Mesenchymal stem cell (in vitro differentiated cells and primary cell): ENCODE data around the gene RCAN3.
"Not testable (repeated sequence)": the region's sequence is repeated elsewhere in the genome, so short reads cannot be mapped to it uniquely, and the experiment has no call there.

Experiments
- DNase-seq: peaks from one replicate; pipeline ENCODE4 v3.0.0-alpha.2; 2013
- H2AFZ ChIP-seq: one replicate; pipeline ENCODE4 v1.6.1; 2013; ENCODE audit warnings: low read depth, mild to moderate bottlenecking, control low read depth, inconsistent platforms, low read length, moderate library complexity
- H2AK5ac ChIP-seq: 2 replicates; pipeline ENCODE4 v1.6.1; 2013; ENCODE audit warnings: low read length, moderate library complexity, mild to moderate bottlenecking, inconsistent platforms; ENCODE audit not compliant: severe bottlenecking
- H2BK120ac ChIP-seq: one replicate; pipeline ENCODE4 v1.6.1; 2013; ENCODE audit warnings: low read depth, mild to moderate bottlenecking, inconsistent platforms, low read length, moderate library complexity
- H2BK12ac ChIP-seq, 2 experiments: one replicate each; pipeline ENCODE4 v1.6.1; 2013; ENCODE audit warnings: inconsistent platforms in 2 of 2, low read length in 2 of 2, mild to moderate bottlenecking in 2 of 2, moderate library complexity in 2 of 2, control low read depth in 1 of 2
- H2BK15ac ChIP-seq: one replicate; pipeline ENCODE4 v1.6.1; 2013; ENCODE audit warnings: mild to moderate bottlenecking, low read depth, inconsistent platforms; ENCODE audit not compliant: poor library complexity, severe bottlenecking
- H2BK5ac ChIP-seq: 2 replicates; pipeline ENCODE4 v1.6.1; 2013; ENCODE audit warnings: low read depth, mild to moderate bottlenecking, low read length, control low read depth, inconsistent platforms; ENCODE audit not compliant: poor library complexity, severe bottlenecking
- H3K14ac ChIP-seq, 2 experiments: one replicate each; pipeline ENCODE4 v1.6.1; 2013; ENCODE audit warnings: inconsistent platforms in 2 of 2, low read length in 2 of 2, control low read depth in 1 of 2, mild to moderate bottlenecking in 1 of 2, moderate library complexity in 1 of 2
- H3K18ac ChIP-seq, 2 experiments: one replicate each; pipeline ENCODE4 v1.6.1; 2013; ENCODE audit warnings: inconsistent platforms in 2 of 2, low read length in 2 of 2, control low read depth in 1 of 2, low read depth in 1 of 2, mild to moderate bottlenecking in 1 of 2
- H3K23ac ChIP-seq, 2 experiments: one replicate each; pipeline ENCODE4 v1.6.1; 2013; ENCODE audit warnings: inconsistent platforms in 2 of 2, low read length in 2 of 2, mild to moderate bottlenecking in 2 of 2, moderate library complexity in 2 of 2, control low read depth in 1 of 2
- H3K27ac ChIP-seq: 2 replicates; pipeline ENCODE4 v1.5.1; 2013; ENCODE audit warnings: mild to moderate bottlenecking, moderate library complexity, low read length, control low read depth, inconsistent platforms; ENCODE audit not compliant: poor library complexity, severe bottlenecking
- H3K27me3 ChIP-seq, 2 experiments: 2 replicates each; pipeline versions ENCODE4 v1.6.1 to v1.7.0; 2013; ENCODE audit warnings: low read length in 2 of 2, mild to moderate bottlenecking in 2 of 2, moderate library complexity in 2 of 2, control low read depth in 1 of 2, inconsistent platforms in 1 of 2; ENCODE audit not compliant: control insufficient read depth in 1 of 2, insufficient read depth in 1 of 2
- H3K36me3 ChIP-seq, 2 experiments: 2 replicates each; pipeline versions ENCODE4 v1.6.1 to v1.7.0; 2013; ENCODE audit warnings: low read length in 2 of 2, control low read depth in 1 of 2, inconsistent platforms in 1 of 2, low read depth in 1 of 2, mild to moderate bottlenecking in 1 of 2; ENCODE audit not compliant: insufficient read depth in 2 of 2, control insufficient read depth in 1 of 2
- H3K4ac ChIP-seq, 2 experiments: one replicate each; pipeline ENCODE4 v1.6.1; 2013; ENCODE audit warnings: inconsistent platforms in 2 of 2, low read length in 2 of 2, mild to moderate bottlenecking in 2 of 2, moderate library complexity in 2 of 2, control low read depth in 1 of 2, low read depth in 1 of 2
- H3K4me1 ChIP-seq: 2 replicates; pipeline ENCODE4 v1.6.1; 2013; ENCODE audit warnings: low read depth, low read length, control low read depth; ENCODE audit not compliant: control insufficient read depth, insufficient read depth
- H3K4me2 ChIP-seq: 2 replicates; pipeline ENCODE4 v1.6.1; 2013; ENCODE audit warnings: low read length, mild to moderate bottlenecking, inconsistent platforms; ENCODE audit not compliant: poor library complexity, severe bottlenecking
- H3K4me3 ChIP-seq, 2 experiments: 2 replicates each; pipeline versions ENCODE4 v1.5.1 to v1.7.0; 2013; ENCODE audit warnings: low read length in 2 of 2, mild to moderate bottlenecking in 2 of 2, control low read depth in 1 of 2, low read depth in 1 of 2; ENCODE audit not compliant: insufficient read depth in 1 of 2
- H3K79me1 ChIP-seq: replicated peaks from 2 replicates; pipeline ENCODE4 v1.6.1; 2013; ENCODE audit warnings: mild to moderate bottlenecking, control low read depth, low read length, inconsistent platforms; ENCODE audit not compliant: poor library complexity, severe bottlenecking
- H3K9ac ChIP-seq: 2 replicates; pipeline ENCODE4 v1.7.0; 2013; ENCODE audit warnings: mild to moderate bottlenecking, low read length, moderate library complexity
- H3K9me3 ChIP-seq: 2 replicates; pipeline ENCODE4 v1.7.0; 2013; ENCODE audit warnings: mild to moderate bottlenecking, low read length; ENCODE audit not compliant: control insufficient read depth
- H4K8ac ChIP-seq: one replicate; pipeline ENCODE4 v1.6.1; 2013; ENCODE audit warnings: inconsistent platforms, mild to moderate bottlenecking, low read length, moderate library complexity
- H4K91ac ChIP-seq: one replicate; pipeline ENCODE4 v1.6.1; 2013; ENCODE audit warnings: mild to moderate bottlenecking, low read length, inconsistent platforms
- WGBS: methylation state at CpG from one replicate; pipeline ENCODE4 v1.1.7; 2013; ENCODE audit warnings: mixed read lengths; 5-methylcytosine and 5-hydroxymethylcytosine counted together

The RCAN3 gene

GRCh38 chr1:24513706-24514105 is 11.1 kb downstream of the RCAN3 start:
- H3K9me3 ChIP-seq, result no peaks in the 10 kb centered on the region
- no peak overlapping the region for H3K4me2 ChIP-seq
- no peak overlapping the region for H2AFZ ChIP-seq
- H3K23ac ChIP-seq, result no peak overlapping the region
- no peak overlapping the region for H3K27ac ChIP-seq
- peaks cover 2% of the 10 kb centered on the region for H3K4me1 ChIP-seq
- H4K8ac ChIP-seq, result no peak overlapping the region
- H3K4ac ChIP-seq, result no peak overlapping the region
- no peak overlapping the region for H2BK12ac ChIP-seq
- H2BK5ac ChIP-seq, result no peak overlapping the region
- DNase-seq, result no peak
- no peak overlapping the region for H2BK120ac ChIP-seq
- no peak overlapping the region for H2BK15ac ChIP-seq
- H3K14ac ChIP-seq, result no peak overlapping the region
- H3K9ac ChIP-seq, result no peak overlapping the region
- no peak overlapping the region for H3K18ac ChIP-seq
- H3K4me3 ChIP-seq, result no peak overlapping the region
- H3K27me3 ChIP-seq, result no peaks in the 10 kb centered on the region
- no peak overlapping the region for H2AK5ac ChIP-seq
- no peak overlapping the region for H4K91ac ChIP-seq
- H3K36me3 ChIP-seq, result peaks cover 0 to 2% of the 10 kb centered on the region in 2 experiments
- no CpG with 5 or more reads among the region's 2 CpGs for WGBS
- peaks cover 8% of the 10 kb centered on the region for H3K79me1 ChIP-seq

GRCh38 chr1:24514946-24515345 is 12.3 kb downstream of the RCAN3 start:
- Histone ChIP-seq H3K4me3 (no peak overlapping the region), H3K9me3 (no peaks in the 10 kb centered on the region), H3K4ac (no peak overlapping the region), H2AFZ (no peak overlapping the region), H3K4me1 (peaks cover 2% of the 10 kb centered on the region), H3K79me1 (peaks cover 7% of the 10 kb centered on the region), H4K91ac (no peak overlapping the region), H3K23ac (no peak overlapping the region), H3K36me3 (peaks cover 0 to 2% of the 10 kb centered on the region in 2 experiments), H2BK12ac (no peak overlapping the region), H3K14ac (no peak overlapping the region), H2BK15ac (no peak overlapping the region), H2AK5ac (no peak overlapping the region), H2BK5ac (no peak overlapping the region), H3K9ac (no peak overlapping the region), H3K27me3 (no peaks in the 10 kb centered on the region), H2BK120ac (no peak overlapping the region), H4K8ac (no peak overlapping the region), H3K27ac (no peak overlapping the region), H3K18ac (no peak overlapping the region), H3K4me2 (no peak overlapping the region)
- DNase-seq, result no peak
- 100% methylated on average over 2 of the region's 5 CpGs for WGBS

GRCh38 chr1:24515671-24516209 is 13.1 kb downstream of the RCAN3 start:
- H4K91ac ChIP-seq, H3K9me3 ChIP-seq, H2BK5ac ChIP-seq, H3K27ac ChIP-seq, H3K4ac ChIP-seq, H3K4me2 ChIP-seq, H2AFZ ChIP-seq, H3K9ac ChIP-seq, H4K8ac ChIP-seq, H2BK12ac ChIP-seq, H3K79me1 ChIP-seq, H3K36me3 ChIP-seq, H2BK15ac ChIP-seq, H3K4me3 ChIP-seq, H3K4me1 ChIP-seq, H3K14ac ChIP-seq, H2BK120ac ChIP-seq, H2AK5ac ChIP-seq, H3K18ac ChIP-seq, H3K27me3 ChIP-seq, H3K23ac ChIP-seq: not testable (repeated sequence)
- peak; percentile 66 for DNase-seq
- 84% methylated on average over 14 of the region's 14 CpGs for WGBS

- Histone ChIP-seq H3K9me3 (no peaks in the 10 kb centered on the region), H3K27ac (no peak overlapping the region), H2AK5ac (no peak overlapping the region), H3K18ac (no peak overlapping the region), H3K79me1 (peaks cover 7% of the 10 kb centered on the region), H4K8ac (no peak overlapping the region), H3K14ac (no peak overlapping the region), H3K27me3 (no peaks in the 10 kb centered on the region), H3K36me3 (peaks cover 0 to 2% of the 10 kb centered on the region in 2 experiments), H2BK12ac (no peak overlapping the region), H2BK120ac (no peak overlapping the region), H3K4me1 (peaks cover 2% of the 10 kb centered on the region), H3K4me2 (no peak overlapping the region), H2BK15ac (no peak overlapping the region), H3K4ac (no peak overlapping the region), H2AFZ (no peak overlapping the region), H4K91ac (no peak overlapping the region), H2BK5ac (no peak overlapping the region), H3K9ac (no peak overlapping the region), H3K23ac (no peak overlapping the region), H3K4me3 (no peak overlapping the region)
- no peak for DNase-seq
- WGBS, result 95% methylated on average over 10 of the region's 12 CpGs
Measured at GRCh38 chr1:24516506-24516905, 13.9 kb downstream of the RCAN3 start.
